ENCODE data around the gene BCAS3.

BCAS3 gene

GRCh38 chr17:61412860-61413660 lies 735.4 kb downstream of the BCAS3 start:
- DNase-seq (ENCODE audit: low read depth): no peak
- TF ChIP-seq CTCF (IDR thresholded peaks at IDR 0.05; ENCODE audit: low read length, missing control alignments): no peak
- H3K4me3 ChIP-seq (replicated peaks; ENCODE audit: low read depth, low read length): peak overlapping the region; percentile 57

- TF ChIP-seq CTCF (IDR thresholded peaks at IDR 0.05; ENCODE audit: low read length, missing control alignments): no peak
- H3K4me3 ChIP-seq (replicated peaks; ENCODE audit: low read depth, low read length): no peak overlapping the region
- DNase-seq (ENCODE audit: low read depth): no peak
Measured at GRCh38 chr17:61413661-61414126, 736.0 kb downstream of the BCAS3 start.

- TF ChIP-seq CTCF (IDR thresholded peaks at IDR 0.05; ENCODE audit: low read length, missing control alignments): no peak
- no peak for DNase-seq (ENCODE audit: low read depth)
- no peak overlapping the region for H3K4me3 ChIP-seq (replicated peaks; ENCODE audit: low read depth, low read length)
Measured at GRCh38 chr17:61414141-61414935, 736.7 kb downstream of the BCAS3 start.

GRCh38 chr17:61414936-61415251 lies 737.2 kb downstream of the BCAS3 start:
- TF ChIP-seq CTCF (IDR thresholded peaks at IDR 0.05; ENCODE audit: low read length, missing control alignments): no peak

GRCh38 chr17:61415374-61416210 lies 737.9 kb downstream of the BCAS3 start:
- DNase-seq (ENCODE audit: low read depth): no peak
- H3K4me3 ChIP-seq (replicated peaks; ENCODE audit: low read depth, low read length): no peak overlapping the region
- no peak for TF ChIP-seq CTCF (IDR thresholded peaks at IDR 0.05; ENCODE audit: low read length, missing control alignments)

More at GRCh38 chr17:61414936-61415251, 737.2 kb downstream of the BCAS3 start:
- DNase-seq (ENCODE audit: low read depth): no peak
- H3K4me3 ChIP-seq (replicated peaks; ENCODE audit: low read depth, low read length): no peak overlapping the region

- no peak for TF ChIP-seq CTCF (IDR thresholded peaks at IDR 0.05; ENCODE audit: low read length, missing control alignments)
- H3K4me3 ChIP-seq (replicated peaks; ENCODE audit: low read depth, low read length): no peak overlapping the region
- no peak for DNase-seq (ENCODE audit: low read depth)
Measured at GRCh38 chr17:61416211-61416539, 738.5 kb downstream of the BCAS3 start.
